ENCODE measurements around the gene RAPGEF5. TPM values are rescaled to one million over a fixed set of nuclear protein-coding genes. Genes with fewer than 3 reads are reported as not detected.

RAPGEF5 gene
- total and polyA plus RNA-seq, 2 donors (not counting 3 experiments of a cell fraction or from before 2014, with no cell fraction given) = 10.0 to 43.2 TPM

DNA sequence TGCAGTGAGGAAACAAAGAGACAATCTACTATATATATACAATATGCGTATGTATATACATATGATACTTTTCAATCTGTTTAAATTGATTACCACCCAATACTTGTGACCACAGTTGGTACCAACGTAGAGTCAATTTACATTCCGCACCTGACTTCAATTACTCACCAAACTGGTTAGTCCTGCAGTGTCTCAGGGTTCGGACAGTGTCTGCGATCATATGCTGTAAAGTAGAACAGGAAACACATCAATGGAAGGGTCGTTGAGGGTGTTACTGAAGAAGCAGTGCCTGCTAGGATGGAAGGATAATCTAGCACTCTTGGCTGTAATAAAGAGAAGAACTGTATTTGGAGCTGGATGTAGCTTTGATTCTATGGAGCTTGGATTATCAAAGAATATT lies 231.5 kb downstream of the RAPGEF5 start:
- intact Hi-C loops (cut with micrococcal nuclease) = loop anchor here (5.0 kb wide), 1 partner anchor 527 kb away; no protein-coding TSS in a partner anchor
- H4K20me1 ChIP-seq (replicated peaks; ENCODE audit: control insufficient read depth, extremely low read depth, insufficient read depth, low read length) = no peaks in the 10 kb centered on the region
- ChIA-PET CTCF (interaction anchor here (0.5 to 1.8 kb wide), 8 partner anchors 10 to 360 kb away, joined by 3 to 16 read pairs (median 4); no protein-coding TSS in a partner anchor), POLR2A (no interaction called here)
- no peak for FAIRE-seq
- H3K4me1 ChIP-seq (ENCODE audit: control insufficient read depth, extremely low read depth, insufficient read depth, low read length) = peaks cover 71% of the 10 kb centered on the region
- peak overlapping the region; percentile 1 for H3K4me2 ChIP-seq (ENCODE audit: insufficient read depth, low read length)
- H3K9me1 ChIP-seq (replicated peaks; ENCODE audit: control insufficient read depth, extremely low read depth, insufficient read depth, low read length) = no peaks in the 10 kb centered on the region
- no TSS peak for BruUV-seq (replicated peaks)
- TF ChIP-seq, protein P1, sequence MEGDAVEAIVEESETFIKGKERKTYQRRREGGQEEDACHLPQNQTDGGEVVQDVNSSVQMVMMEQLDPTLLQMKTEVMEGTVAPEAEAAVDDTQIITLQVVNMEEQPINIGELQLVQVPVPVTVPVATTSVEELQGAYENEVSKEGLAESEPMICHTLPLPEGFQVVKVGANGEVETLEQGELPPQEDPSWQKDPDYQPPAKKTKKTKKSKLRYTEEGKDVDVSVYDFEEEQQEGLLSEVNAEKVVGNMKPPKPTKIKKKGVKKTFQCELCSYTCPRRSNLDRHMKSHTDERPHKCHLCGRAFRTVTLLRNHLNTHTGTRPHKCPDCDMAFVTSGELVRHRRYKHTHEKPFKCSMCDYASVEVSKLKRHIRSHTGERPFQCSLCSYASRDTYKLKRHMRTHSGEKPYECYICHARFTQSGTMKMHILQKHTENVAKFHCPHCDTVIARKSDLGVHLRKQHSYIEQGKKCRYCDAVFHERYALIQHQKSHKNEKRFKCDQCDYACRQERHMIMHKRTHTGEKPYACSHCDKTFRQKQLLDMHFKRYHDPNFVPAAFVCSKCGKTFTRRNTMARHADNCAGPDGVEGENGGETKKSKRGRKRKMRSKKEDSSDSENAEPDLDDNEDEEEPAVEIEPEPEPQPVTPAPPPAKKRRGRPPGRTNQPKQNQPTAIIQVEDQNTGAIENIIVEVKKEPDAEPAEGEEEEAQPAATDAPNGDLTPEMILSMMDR (IDR thresholded peaks at IDR 0.05; ENCODE audit: extremely low read depth in 1 of 2, insufficient read depth in 1 of 2, low read depth in 1 of 2, low read length in 2 of 2) = no peak
- TF ChIP-seq JUN (IDR thresholded peaks at IDR 0.05; ENCODE audit: borderline replicate concordance, insufficient read depth, insufficient read length, low read depth) (no peak), POLR2A (IDR thresholded peaks at IDR 0.05; ENCODE audit: low read depth, low read length) (no peak), EZH2 (IDR thresholded peaks at IDR 0.05; ENCODE audit: borderline replicate concordance, low read depth, low read length, severe bottlenecking) (no peak), GATA2 (IDR thresholded peaks at IDR 0.05; ENCODE audit: insufficient read depth, insufficient read length, low read depth, low read length) (no peak), POLR2AphosphoS5 (IDR thresholded peaks at IDR 0.05; ENCODE audit: insufficient read depth, low read depth, low read length) (no peak), FOS (IDR thresholded peaks at IDR 0.05; ENCODE audit: borderline replicate concordance, insufficient read depth, low read length) (no peak), MYC (IDR thresholded peaks at IDR 0.05; ENCODE audit: low read depth, low read length) (no peak)
- TF ChIP-seq, protein P2, sequence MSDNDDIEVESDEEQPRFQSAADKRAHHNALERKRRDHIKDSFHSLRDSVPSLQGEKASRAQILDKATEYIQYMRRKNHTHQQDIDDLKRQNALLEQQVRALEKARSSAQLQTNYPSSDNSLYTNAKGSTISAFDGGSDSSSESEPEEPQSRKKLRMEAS (IDR thresholded peaks at IDR 0.05; ENCODE audit: insufficient read depth, insufficient read length) = no peak
- peak overlapping the region; percentile 11 for H3K9ac ChIP-seq (replicated peaks; ENCODE audit: extremely low read depth, insufficient read depth, low read length)
- dilution Hi-C loops (cut with MboI; ENCODE audit: extremely low pct_ligation_motif_present, low sequenced_read_pairs) = no loop called here
- H3K27me3 ChIP-seq (ENCODE audit: control insufficient read depth in 2 of 2, insufficient read depth in 2 of 2, low read length in 2 of 2) = no peaks in the 10 kb centered on the region
- no peak overlapping the region for H3K4me3 ChIP-seq (replicated peaks in 1 of 3; ENCODE audit: insufficient read depth in 1 of 3, low read depth in 1 of 3, low read length in 3 of 3)
- peaks cover 0 to 4% of the 10 kb centered on the region in 2 experiments for H3K36me3 ChIP-seq (ENCODE audit: control insufficient read depth in 2 of 2, extremely low read depth in 1 of 2, insufficient read depth in 2 of 2, low read length in 2 of 2)
- no peaks in the 10 kb centered on the region for H3K9me3 ChIP-seq (replicated peaks; ENCODE audit: control insufficient read depth, insufficient read depth, low read length)
- no peak overlapping the region for H2AFZ ChIP-seq (ENCODE audit: low read depth, low read length)
- DNase-seq (ENCODE audit: low read depth, low spot score) = no peak
- H3K79me2 ChIP-seq (ENCODE audit: control insufficient read depth, insufficient read depth, low read length) = no peaks in the 10 kb centered on the region
- peak overlapping the region; percentile 91 for H3K27ac ChIP-seq (ENCODE audit: insufficient read depth, low read depth, low read length)

Data from endothelial cell of umbilical vein (primary cell).